Measurements from ENCODE around the gene AMIGO3. TPM values are rescaled to one million over a fixed set of nuclear protein-coding genes. Genes with fewer than 3 reads are reported as not detected.

AMIGO3 gene
- total and polyA plus RNA-seq, 2 experiments from 2014 or later: 0.18 TPM; not detected in 1

DNA sequence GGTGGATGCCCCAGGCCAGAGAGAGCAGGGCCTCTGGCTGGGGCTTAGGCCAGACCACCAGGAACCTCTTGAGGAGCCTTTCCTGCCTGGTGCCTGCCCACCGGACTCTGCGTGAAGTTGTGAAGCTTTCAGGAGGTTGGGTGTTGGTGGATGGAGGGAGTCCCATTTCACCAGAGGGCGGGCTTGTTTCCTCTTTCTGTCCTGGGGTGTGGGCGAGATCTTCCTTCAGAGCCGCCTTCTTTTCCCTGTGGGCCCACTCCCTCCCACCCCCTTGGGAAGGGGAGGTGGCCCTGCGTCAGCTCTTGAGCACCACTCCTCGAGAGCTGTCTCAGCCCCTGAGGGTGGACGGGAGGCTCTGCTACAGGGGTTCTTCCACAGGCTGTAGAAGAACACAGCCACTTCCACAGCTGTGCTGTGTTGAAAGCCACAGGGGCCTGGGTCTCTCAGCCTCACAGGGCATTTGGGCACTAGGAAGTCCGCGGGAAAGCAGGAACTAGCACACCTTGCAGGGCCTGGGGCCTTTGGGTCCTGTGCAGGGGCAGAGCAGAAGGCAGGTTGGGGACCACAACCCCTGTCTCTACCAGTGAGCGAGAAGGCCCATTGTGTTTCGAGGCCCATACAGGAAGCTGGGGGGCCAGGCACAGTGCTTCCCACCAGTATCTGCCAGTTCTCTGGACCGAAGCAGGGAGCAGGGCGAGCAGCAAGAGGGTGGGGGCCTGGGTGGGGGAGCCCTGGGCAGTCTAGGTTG, 2.1 kb downstream of the AMIGO3 start:
- Histone ChIP-seq H3K9me3 (ENCODE audit: low read depth) (no peaks in the 10 kb centered on the region), H3K36me3 (ENCODE audit: low read depth) (no peaks in the 10 kb centered on the region), H3F3A (ENCODE audit: insufficient read depth) (0 out of 2 replicates have a peak, but pooled peaks cover 10% of the 10 kb centered on the region), H3K27ac (no peak overlapping the region), H4K20me1 (ENCODE audit: insufficient read depth) (no peaks in the 10 kb centered on the region), H3K79me2 (ENCODE audit: insufficient read depth) (peaks cover 5% of the 10 kb centered on the region), H3K4me1 (ENCODE audit: insufficient read depth) (peaks cover 2% of the 10 kb centered on the region; the same call in 1 of the 2 replicates), H3K4me2 (ENCODE audit: unreplicated experiment) (no peak overlapping the region), H3K9me2 (ENCODE audit: insufficient read depth) (no peaks in the 10 kb centered on the region), H3K9ac (no peak overlapping the region), H3K4me3 (no peak overlapping the region), H2AFZ (no peak overlapping the region), H3K27me3 (replicated peaks; ENCODE audit: insufficient read depth) (no peaks in the 10 kb centered on the region)
- no peak for DNase-seq
- 86 to 90% methylated on average over 12 to 14 of the region's 14 CpGs for WGBS, 2 experiments (ENCODE audit: low coverage in 1 of 2, low lambda C conversion rate in 2 of 2, missing lambda C conversion rate in 2 of 2)
- TF ChIP-seq EZH2phosphoT487 (IDR thresholded peaks at IDR 0.05; ENCODE audit: insufficient read depth, low read depth) (no peak), EZH2 (IDR thresholded peaks at IDR 0.05; ENCODE audit: insufficient read depth, poor library complexity, severe bottlenecking) (no peak)
- in situ Hi-C loops (cut with MboI): no loop called here

DNA sequence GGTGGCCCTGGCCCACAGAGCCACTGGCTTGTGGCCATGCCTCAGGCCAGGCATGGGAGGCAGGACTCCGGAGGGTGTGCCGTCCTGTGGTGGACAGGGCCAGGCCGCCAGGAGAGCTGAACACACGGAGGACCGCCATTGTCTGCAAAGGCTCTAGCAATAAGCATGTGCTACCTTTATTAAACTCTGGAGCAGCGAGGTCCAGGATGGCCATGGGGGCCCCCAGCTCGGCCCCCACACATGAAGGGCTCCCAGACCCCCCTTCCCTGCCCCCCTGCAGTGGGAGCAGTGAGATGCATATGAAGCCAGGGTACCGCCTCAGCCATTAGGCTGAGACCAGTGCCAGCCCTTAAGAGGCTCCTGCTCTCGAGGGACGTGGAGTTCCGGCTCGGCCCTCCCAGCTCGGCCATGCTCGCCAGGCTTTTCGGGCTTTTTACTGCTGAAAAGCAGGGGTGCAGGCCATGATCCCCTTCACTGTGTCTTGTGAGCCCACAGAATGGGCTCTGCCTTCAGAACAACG, 2.7 kb downstream of the AMIGO3 start:
- Histone ChIP-seq H3K4me1 (ENCODE audit: insufficient read depth) (no peaks in the 10 kb centered on the region), H3K9me2 (ENCODE audit: insufficient read depth) (no peaks in the 10 kb centered on the region), H3K4me3 (no peak overlapping the region), H2AFZ (no peak overlapping the region), H3K27me3 (replicated peaks; ENCODE audit: insufficient read depth) (no peaks in the 10 kb centered on the region), H3K36me3 (ENCODE audit: low read depth) (no peaks in the 10 kb centered on the region), H4K20me1 (ENCODE audit: insufficient read depth) (no peaks in the 10 kb centered on the region), H3K9me3 (ENCODE audit: low read depth) (no peaks in the 10 kb centered on the region), H3K79me2 (ENCODE audit: insufficient read depth) (no peaks in the 10 kb centered on the region), H3K9ac (no peak overlapping the region), H3K4me2 (ENCODE audit: unreplicated experiment) (no peak overlapping the region), H3K27ac (no peak overlapping the region), H3F3A (ENCODE audit: insufficient read depth) (0 out of 2 replicates have a peak, but pooled peaks cover 10% of the 10 kb centered on the region)
- 83 to 89% methylated on average over 16 of the region's 16 CpGs for WGBS, 2 experiments (ENCODE audit: low coverage in 1 of 2, low lambda C conversion rate in 2 of 2, missing lambda C conversion rate in 2 of 2)
- no peak for DNase-seq
- in situ Hi-C loops (cut with MboI): no loop called here
- TF ChIP-seq EZH2phosphoT487 (IDR thresholded peaks at IDR 0.05; ENCODE audit: insufficient read depth, low read depth): no peak
- TF ChIP-seq EZH2 (IDR thresholded peaks at IDR 0.05; ENCODE audit: insufficient read depth, poor library complexity, severe bottlenecking): no peak

DNA sequence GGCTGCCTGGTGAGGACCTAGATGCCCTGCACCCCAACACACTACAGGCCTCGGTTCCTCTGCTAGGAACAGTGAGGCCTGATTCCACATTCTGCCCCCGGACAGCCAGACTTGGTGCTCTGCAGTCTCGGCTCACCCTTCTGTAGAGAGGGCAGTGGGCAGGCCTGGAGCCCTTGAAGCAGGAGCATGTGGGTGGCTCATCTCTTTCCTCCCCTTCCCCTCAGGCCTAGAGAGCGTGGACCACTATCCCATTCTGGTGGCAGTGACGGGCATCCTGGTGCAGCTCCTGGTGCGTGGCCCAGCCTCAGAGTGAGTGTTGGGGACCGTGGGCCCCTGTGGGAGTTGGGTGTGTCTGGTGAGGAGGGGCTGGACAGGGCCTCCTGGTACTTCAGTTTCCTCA, 3.3 kb downstream of the AMIGO3 start:
- Histone ChIP-seq H3K79me2 (ENCODE audit: insufficient read depth) (no peaks in the 10 kb centered on the region), H4K20me1 (ENCODE audit: insufficient read depth) (no peaks in the 10 kb centered on the region), H3K4me2 (ENCODE audit: unreplicated experiment) (no peak overlapping the region), H3K9ac (no peak overlapping the region), H3K4me3 (no peak overlapping the region), H3K27me3 (replicated peaks; ENCODE audit: insufficient read depth) (no peaks in the 10 kb centered on the region), H3K4me1 (ENCODE audit: insufficient read depth) (no peaks in the 10 kb centered on the region), H3K27ac (no peak overlapping the region), H3F3A (ENCODE audit: insufficient read depth) (0 out of 2 replicates have a peak, but pooled peaks cover 10% of the 10 kb centered on the region), H3K9me3 (ENCODE audit: low read depth) (no peaks in the 10 kb centered on the region), H3K9me2 (ENCODE audit: insufficient read depth) (no peaks in the 10 kb centered on the region), H3K36me3 (ENCODE audit: low read depth) (no peaks in the 10 kb centered on the region), H2AFZ (no peak overlapping the region)
- no peak for DNase-seq
- 94 to 96% methylated on average over 7 of the region's 7 CpGs for WGBS, 2 experiments (ENCODE audit: low coverage in 1 of 2, low lambda C conversion rate in 2 of 2, missing lambda C conversion rate in 2 of 2)
- in situ Hi-C loops (cut with MboI): no loop called here
- no peak for TF ChIP-seq EZH2 (IDR thresholded peaks at IDR 0.05; ENCODE audit: insufficient read depth, poor library complexity, severe bottlenecking)
- TF ChIP-seq EZH2phosphoT487 (IDR thresholded peaks at IDR 0.05; ENCODE audit: insufficient read depth, low read depth): no peak

DNA sequence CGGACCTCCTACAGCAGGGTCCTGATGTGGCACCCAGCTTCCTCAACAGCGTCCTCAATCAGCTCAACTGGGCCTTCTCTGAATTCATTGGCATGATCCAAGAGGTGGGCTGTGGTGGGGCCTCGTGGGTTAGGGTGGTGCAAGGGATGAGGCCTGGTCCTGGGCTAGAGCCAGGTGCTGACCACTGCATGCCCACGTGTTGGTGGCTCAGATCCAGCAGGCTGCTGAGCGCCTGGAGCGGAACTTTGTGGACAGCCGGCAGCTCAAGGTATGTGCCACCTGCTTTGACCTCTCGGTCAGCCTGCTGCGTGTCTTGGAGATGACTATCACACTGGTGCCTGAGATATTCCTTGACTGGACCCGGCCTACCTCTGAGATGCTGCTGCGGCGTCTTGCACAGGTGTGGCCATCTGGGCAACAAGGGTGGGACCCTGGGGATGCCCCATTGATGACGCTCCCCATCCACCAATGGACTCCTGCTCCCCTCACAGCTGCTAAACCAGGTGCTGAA, 3.8 kb downstream of the AMIGO3 start:
- no peaks in the 10 kb centered on the region for H3K9me2 ChIP-seq (ENCODE audit: insufficient read depth)
- no peak for DNase-seq
- no peak overlapping the region for H3K27ac ChIP-seq
- TF ChIP-seq EZH2phosphoT487 (IDR thresholded peaks at IDR 0.05; ENCODE audit: insufficient read depth, low read depth) (no peak), EZH2 (IDR thresholded peaks at IDR 0.05; ENCODE audit: insufficient read depth, poor library complexity, severe bottlenecking) (no peak)
- H3F3A ChIP-seq (ENCODE audit: insufficient read depth): 0 out of 2 replicates have a peak, but pooled peaks cover 9% of the 10 kb centered on the region
- H2AFZ ChIP-seq: no peak overlapping the region
- no peaks in the 10 kb centered on the region for H3K79me2 ChIP-seq (ENCODE audit: insufficient read depth)
- H3K9ac ChIP-seq: no peak overlapping the region
- H3K27me3 ChIP-seq (replicated peaks; ENCODE audit: insufficient read depth): no peaks in the 10 kb centered on the region
- H3K9me3 ChIP-seq (ENCODE audit: low read depth): no peaks in the 10 kb centered on the region
- no peaks in the 10 kb centered on the region for H3K36me3 ChIP-seq (ENCODE audit: low read depth)
- H3K4me2 ChIP-seq (ENCODE audit: unreplicated experiment): no peak overlapping the region
- no peaks in the 10 kb centered on the region for H3K4me1 ChIP-seq (ENCODE audit: insufficient read depth)
- in situ Hi-C loops (cut with MboI): no loop called here
- no peaks in the 10 kb centered on the region for H4K20me1 ChIP-seq (ENCODE audit: insufficient read depth)
- no peak overlapping the region for H3K4me3 ChIP-seq
- 87 to 94% methylated on average over 13 of the region's 13 CpGs for WGBS, 2 experiments (ENCODE audit: low coverage in 1 of 2, low lambda C conversion rate in 2 of 2, missing lambda C conversion rate in 2 of 2)

Measured in GM23248 (cell line).